A673 (cell line): Measurements from ENCODE around the gene TCF20. TPM values are rescaled to one million over a fixed set of nuclear protein-coding genes. Genes with fewer than 3 reads are reported as not detected.
A peak's percentile ranks its signal among the peaks of the same experiment; 100 is the strongest.

Experiments used
- BruUV-seq: library from RNA; stranded (reverse); fragments of 400-500 nt; replicated peaks from 2 replicates; lab custom pipeline; 2021; lab: Mats Ljungman, UMichigan
- CTCF ChIA-PET: fragments of 300-600 bp; sonication (Branson Sonifier 250); formaldehyde crosslinking; loops from one replicate; lab custom pipeline; 2022; ENCODE audit warnings: antibody characterized with exemption; lab: Charles Lee
- POLR2A ChIA-PET: fragments of 300-600 bp; sonication (Branson Sonifier 250); formaldehyde crosslinking; loops from one replicate; lab custom pipeline; 2022; ENCODE audit warnings: antibody characterized with exemption; ENCODE audit not compliant: low non-redundant PET; lab: Charles Lee
- DNase-seq: peaks from one replicate; pipeline ENCODE4 v3.0.0-alpha.2; 2015; ENCODE audit warnings: low spot score
- H3K27ac ChIP-seq: fragments of 200-600 bp; sonication (generic); 2 replicates; pipeline ENCODE4 v1.5.1; 2016; ENCODE audit warnings: mixed run types, low read depth, mild to moderate bottlenecking, mixed read lengths, antibody characterized with exemption, low read length; ENCODE audit not compliant: poor library complexity, severe bottlenecking
- H3K27me3 ChIP-seq: fragments of 200-600 bp; sonication (generic); replicated peaks from 2 replicates; pipeline ENCODE4 v1.6.1; 2017; ENCODE audit warnings: mixed run types, low read depth, mild to moderate bottlenecking, mixed read lengths, antibody characterized with exemption, low read length; ENCODE audit not compliant: insufficient read depth, poor library complexity
- H3K36me3 ChIP-seq: fragments of 200-600 bp; sonication (generic); 2 replicates; pipeline ENCODE4 v1.6.1; 2016; ENCODE audit warnings: mixed run types, mild to moderate bottlenecking, mixed read lengths, antibody characterized with exemption, low read length; ENCODE audit not compliant: insufficient read depth, poor library complexity, severe bottlenecking
- H3K4me1 ChIP-seq: fragments of 200-600 bp; sonication (generic); 2 replicates; pipeline ENCODE4 v1.6.1; 2017; ENCODE audit warnings: mixed run types, mild to moderate bottlenecking, mixed read lengths, antibody characterized with exemption, low read length; ENCODE audit not compliant: insufficient read depth, poor library complexity, severe bottlenecking
- H3K4me3 ChIP-seq: fragments of 200-600 bp; sonication (generic); 2 replicates; pipeline ENCODE4 v1.5.1; 2016; ENCODE audit warnings: low read depth, mixed run types, mild to moderate bottlenecking, mixed read lengths, low read length; ENCODE audit not compliant: poor library complexity, severe bottlenecking
- H3K9me3 ChIP-seq: fragments of 200-600 bp; sonication (generic); 2 replicates; pipeline ENCODE4 v1.6.1; 2016; ENCODE audit warnings: mixed run types, low read depth, mild to moderate bottlenecking, mixed read lengths, antibody characterized with exemption, low read length; ENCODE audit not compliant: poor library complexity, severe bottlenecking
- EZH2 ChIP-seq: fragments of 200-600 bp; sonication (generic); IDR thresholded peaks from 2 replicates; pipeline ENCODE4 v1.6.1; 2017; ENCODE audit warnings: borderline replicate concordance, low read depth, mild to moderate bottlenecking, mixed read lengths, antibody characterized with exemption, low read length; ENCODE audit not compliant: poor library complexity, severe bottlenecking
- intact Hi-C: fragments of 100-400 bp; cut with micrococcal nuclease; formaldehyde crosslinking; loops from one replicate; pipeline ENCODE4 v1.10.0; 2022; ENCODE audit not compliant: unreplicated experiment
- total RNA-seq: library from RNA; stranded (reverse); gene quantifications from 2 replicates; pipeline ENCODE4 v1.2.3, GENCODE V29; 2021
- TF ChIP-seq, protein P1 (sequence below): fragments of 300-800, 200-600 bp; sonication (generic); conservative IDR thresholded peaks from 2 replicates; pipeline ENCODE4 v1.5.1; 2017; ENCODE audit warnings: low read depth, mild to moderate bottlenecking, antibody characterized with exemption, low read length, moderate library complexity, mixed read lengths

The TCF20 gene
- total RNA-seq, 1 experiment from 2014 or later, result 69.3 TPM

DNA sequence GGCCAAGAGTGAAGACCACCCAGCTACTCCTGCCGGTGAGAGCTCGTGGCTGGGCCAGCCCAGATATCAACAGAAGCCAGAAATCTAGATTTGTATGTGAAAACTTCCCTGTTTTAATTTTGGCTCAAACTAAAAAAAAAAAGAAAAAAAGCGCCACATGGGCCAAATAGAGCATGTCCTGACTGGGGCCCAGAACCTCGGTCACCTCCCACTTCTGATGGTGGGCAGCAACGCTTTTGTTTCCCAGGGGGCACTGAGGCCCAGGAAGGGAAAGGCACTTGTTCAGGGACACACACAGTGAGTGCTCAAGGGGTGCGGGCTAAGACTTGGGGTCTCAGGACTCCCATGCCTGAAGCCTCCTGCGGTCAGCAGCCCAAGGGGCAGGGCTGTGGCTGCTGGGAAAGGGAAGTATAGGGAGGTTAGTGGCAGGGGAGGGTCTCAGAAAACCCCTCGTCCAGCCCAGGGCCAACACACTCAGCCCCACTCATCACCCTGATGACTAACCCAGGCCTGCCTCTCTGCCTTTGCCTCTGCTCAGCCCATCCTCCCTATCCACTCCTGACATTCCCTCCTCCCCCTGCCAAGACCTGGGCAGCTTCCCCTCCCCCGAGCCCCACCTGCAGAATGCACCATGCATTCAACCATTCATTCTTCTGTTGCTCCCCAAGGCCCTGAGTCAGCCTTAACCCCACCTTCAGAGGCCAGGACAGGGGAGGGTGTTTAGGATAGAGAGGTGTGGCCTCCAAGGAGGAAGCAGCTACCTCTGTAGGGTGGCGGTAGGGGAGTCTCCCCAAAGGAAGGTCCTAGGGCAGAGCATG, 30.0 kb upstream of the TCF20 start:
- ChIA-PET POLR2A (no interaction called here), CTCF (no interaction called here)
- intact Hi-C loops, result no loop called here
- no peaks in the 10 kb centered on the region for H3K9me3 ChIP-seq
- H3K4me3 ChIP-seq, result no peak overlapping the region
- no peaks in the 10 kb centered on the region for H3K27me3 ChIP-seq
- peaks cover 42% of the 10 kb centered on the region for H3K4me1 ChIP-seq
- H3K27ac ChIP-seq, result peak overlapping the region; percentile 67
- DNase-seq, result no peak
- TF ChIP-seq EZH2, result no peak
- TF ChIP-seq, protein P1, sequence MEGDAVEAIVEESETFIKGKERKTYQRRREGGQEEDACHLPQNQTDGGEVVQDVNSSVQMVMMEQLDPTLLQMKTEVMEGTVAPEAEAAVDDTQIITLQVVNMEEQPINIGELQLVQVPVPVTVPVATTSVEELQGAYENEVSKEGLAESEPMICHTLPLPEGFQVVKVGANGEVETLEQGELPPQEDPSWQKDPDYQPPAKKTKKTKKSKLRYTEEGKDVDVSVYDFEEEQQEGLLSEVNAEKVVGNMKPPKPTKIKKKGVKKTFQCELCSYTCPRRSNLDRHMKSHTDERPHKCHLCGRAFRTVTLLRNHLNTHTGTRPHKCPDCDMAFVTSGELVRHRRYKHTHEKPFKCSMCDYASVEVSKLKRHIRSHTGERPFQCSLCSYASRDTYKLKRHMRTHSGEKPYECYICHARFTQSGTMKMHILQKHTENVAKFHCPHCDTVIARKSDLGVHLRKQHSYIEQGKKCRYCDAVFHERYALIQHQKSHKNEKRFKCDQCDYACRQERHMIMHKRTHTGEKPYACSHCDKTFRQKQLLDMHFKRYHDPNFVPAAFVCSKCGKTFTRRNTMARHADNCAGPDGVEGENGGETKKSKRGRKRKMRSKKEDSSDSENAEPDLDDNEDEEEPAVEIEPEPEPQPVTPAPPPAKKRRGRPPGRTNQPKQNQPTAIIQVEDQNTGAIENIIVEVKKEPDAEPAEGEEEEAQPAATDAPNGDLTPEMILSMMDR, result no peak
- BruUV-seq, result no TSS peak
- no peaks in the 10 kb centered on the region for H3K36me3 ChIP-seq

DNA sequence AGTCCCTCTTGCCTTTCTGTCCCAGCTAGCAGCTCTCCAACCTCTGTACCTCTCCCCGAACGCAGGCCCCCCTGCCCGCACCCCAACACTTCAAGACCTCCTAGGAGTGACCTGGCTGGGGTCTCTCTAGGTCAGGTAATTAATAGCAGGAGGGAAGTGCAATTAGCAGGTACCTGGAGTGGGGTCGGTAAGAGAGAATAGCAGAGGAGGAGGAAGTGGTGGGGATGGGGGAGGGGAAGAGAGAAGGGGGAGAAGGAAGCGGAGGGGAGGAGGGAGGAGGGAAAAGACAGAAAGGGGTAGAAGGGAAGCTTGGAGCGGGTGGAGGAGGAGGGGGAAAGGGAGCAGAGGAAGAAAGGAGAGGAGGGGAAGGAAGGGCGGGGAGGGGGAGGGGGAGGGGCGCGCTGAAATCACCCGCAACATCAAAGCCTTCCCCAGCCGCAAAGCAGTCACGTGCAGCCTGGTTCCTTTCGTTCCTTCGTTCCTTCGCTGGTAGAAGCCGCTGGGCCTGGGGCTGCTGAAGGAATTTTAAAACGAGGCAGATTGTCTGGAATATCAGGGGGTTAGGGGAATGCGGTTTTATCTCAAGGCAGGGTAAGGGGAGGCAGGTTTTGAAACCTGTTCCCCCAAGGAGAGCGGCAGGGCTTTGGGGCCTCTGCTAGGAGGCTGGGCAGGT, 29.3 kb upstream of the TCF20 start:
- Histone ChIP-seq H3K27ac (peak overlapping the region; percentile 67), H3K36me3 (no peaks in the 10 kb centered on the region), H3K27me3 (no peaks in the 10 kb centered on the region), H3K9me3 (no peaks in the 10 kb centered on the region), H3K4me1 (peaks cover 45% of the 10 kb centered on the region), H3K4me3 (no peak overlapping the region)
- ChIA-PET POLR2A (no interaction called here), CTCF (no interaction called here)
- peak; percentile 38 for DNase-seq
- no TSS peak for BruUV-seq
- intact Hi-C loops, result no loop called here
- TF ChIP-seq, protein P1, result no peak
- no peak for TF ChIP-seq EZH2

DNA sequence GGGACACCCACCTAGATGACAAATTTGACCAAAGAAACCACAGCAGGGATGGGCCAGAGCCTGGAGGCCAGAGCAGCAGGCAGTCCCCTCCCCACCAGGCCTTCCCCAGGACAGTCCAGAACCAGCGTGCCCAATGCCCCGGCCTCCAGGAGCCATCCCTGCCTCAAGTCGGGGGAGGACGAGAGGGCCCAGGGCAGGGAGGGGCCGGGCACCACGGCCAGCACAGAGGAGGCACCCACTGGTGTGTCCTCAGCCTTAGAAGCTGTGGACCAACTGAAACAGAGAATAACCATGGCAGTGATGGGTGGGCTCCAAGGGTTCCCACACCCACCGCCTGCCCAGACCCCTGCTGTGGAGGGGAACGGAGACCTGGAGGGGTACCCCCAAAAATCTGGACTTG, 28.3 kb upstream of the TCF20 start:
- POLR2A ChIA-PET, result no interaction called here
- CTCF ChIA-PET, result no interaction called here
- TF ChIP-seq, protein P1, result no peak
- no peak for TF ChIP-seq EZH2
- Histone ChIP-seq H3K27me3 (no peaks in the 10 kb centered on the region), H3K4me1 (peaks cover 50% of the 10 kb centered on the region), H3K4me3 (no peak overlapping the region), H3K9me3 (no peaks in the 10 kb centered on the region), H3K36me3 (no peaks in the 10 kb centered on the region), H3K27ac (peak overlapping the region; percentile 42)
- DNase-seq, result no peak
- BruUV-seq, result no TSS peak
- intact Hi-C loops, result no loop called here
